ENCODE results near the gene PPP2CA. TPM values are rescaled to one million over a fixed set of nuclear protein-coding genes. Genes with fewer than 3 reads are reported as not detected.
"Not testable (repeated sequence)": the region's sequence is repeated elsewhere in the genome, so short reads cannot be mapped to it uniquely, and the experiment has no call there.

PPP2CA gene
- total RNA-seq, 1 experiment from 2014 or later: 435 TPM

- H3K9me3 ChIP-seq, H3K4me3 ChIP-seq, DNase-seq, H3K27me3 ChIP-seq: not testable (repeated sequence)
- H3K36me3 ChIP-seq: peaks cover 72% of the 10 kb centered on the region
These were observed 4.2 kb downstream of the PPP2CA start for GRCh38 chr5:134221690-134222089.

- Histone ChIP-seq H3K4me3 (no peak overlapping the region), H3K27me3 (no peaks in the 10 kb centered on the region), H3K36me3 (peaks cover 65% of the 10 kb centered on the region), H3K9me3 (peaks cover 18% of the 10 kb centered on the region)
- no peak for DNase-seq
These were observed 10.1 kb downstream of the PPP2CA start for GRCh38 chr5:134215757-134216156.

- Histone ChIP-seq H3K9me3 (peaks cover 18% of the 10 kb centered on the region), H3K36me3 (peaks cover 39% of the 10 kb centered on the region)
- not testable (repeated sequence) for H3K27me3 ChIP-seq, H3K4me3 ChIP-seq
- peak; percentile 80 for DNase-seq
These were observed 14.4 kb downstream of the PPP2CA start for GRCh38 chr5:134211263-134212031.

- no peak for DNase-seq
- Histone ChIP-seq H3K9me3 (peaks cover 18% of the 10 kb centered on the region), H3K4me3 (no peak overlapping the region), H3K36me3 (peaks cover 48% of the 10 kb centered on the region), H3K27me3 (no peaks in the 10 kb centered on the region)
These were observed 16.2 kb downstream of the PPP2CA start for GRCh38 chr5:134209477-134210245.

GRCh38 chr5:134207696-134208095 lies 18.2 kb downstream of the PPP2CA start:
- Histone ChIP-seq H3K27me3 (no peaks in the 10 kb centered on the region), H3K36me3 (peaks cover 51% of the 10 kb centered on the region), H3K9me3 (peaks cover 7% of the 10 kb centered on the region; the same call in 1 of the 2 replicates), H3K4me3 (no peak overlapping the region)
- no peak for DNase-seq

- no peak for DNase-seq
These were observed 19.2 kb downstream of the PPP2CA start for GRCh38 chr5:134206627-134207160.

GRCh38 chr5:134204575-134204974 lies 21.3 kb downstream of the PPP2CA start:
- DNase-seq: no peak
- Histone ChIP-seq H3K36me3 (peaks cover 68% of the 10 kb centered on the region), H3K27me3 (no peaks in the 10 kb centered on the region), H3K4me3 (no peak overlapping the region), H3K9me3 (no peaks in the 10 kb centered on the region)

More at GRCh38 chr5:134206627-134207160, 19.2 kb downstream of the PPP2CA start:
- no peaks in the 10 kb centered on the region for H3K9me3 ChIP-seq
- peaks cover 51% of the 10 kb centered on the region for H3K36me3 ChIP-seq
- H3K4me3 ChIP-seq: no peak overlapping the region
- no peaks in the 10 kb centered on the region for H3K27me3 ChIP-seq

- no peak overlapping the region for H3K4me3 ChIP-seq
- no peaks in the 10 kb centered on the region for H3K9me3 ChIP-seq
- H3K36me3 ChIP-seq: peaks cover 77% of the 10 kb centered on the region
- DNase-seq: no peak
- no peaks in the 10 kb centered on the region for H3K27me3 ChIP-seq
These were observed 22.2 kb downstream of the PPP2CA start for GRCh38 chr5:134203630-134204029.

- no peaks in the 10 kb centered on the region for H3K27me3 ChIP-seq
These were observed 30.2 kb downstream of the PPP2CA start for GRCh38 chr5:134195666-134196065.

GRCh38 chr5:134189031-134189430 lies 36.8 kb downstream of the PPP2CA start:
- no peaks in the 10 kb centered on the region for H3K27me3 ChIP-seq
- H3K9me3 ChIP-seq: no peaks in the 10 kb centered on the region
- DNase-seq: no peak
- no peak overlapping the region for H3K4me3 ChIP-seq
- peaks cover 22% of the 10 kb centered on the region for H3K36me3 ChIP-seq

More at GRCh38 chr5:134195666-134196065, 30.2 kb downstream of the PPP2CA start:
- Histone ChIP-seq H3K9me3 (no peaks in the 10 kb centered on the region), H3K36me3 (peaks cover 79% of the 10 kb centered on the region), H3K4me3 (no peak overlapping the region)
- no peak for DNase-seq

- no peaks in the 10 kb centered on the region for H3K27me3 ChIP-seq
- H3K4me3 ChIP-seq: no peak overlapping the region
- DNase-seq: no peak
- H3K36me3 ChIP-seq: peaks cover 14% of the 10 kb centered on the region
- H3K9me3 ChIP-seq: no peaks in the 10 kb centered on the region
These were observed 37.8 kb downstream of the PPP2CA start for GRCh38 chr5:134188092-134188491.

- Histone ChIP-seq H3K27me3 (no peaks in the 10 kb centered on the region), H3K4me3 (no peak overlapping the region), H3K36me3 (peaks cover 9% of the 10 kb centered on the region; the same call in 1 of the 2 replicates), H3K9me3 (no peaks in the 10 kb centered on the region)
- DNase-seq: peak; percentile 71
These were observed 41.4 kb downstream of the PPP2CA start for GRCh38 chr5:134184155-134185135.

- no peak for DNase-seq
- Histone ChIP-seq H3K4me3 (no peak overlapping the region), H3K27me3 (no peaks in the 10 kb centered on the region), H3K36me3 (peaks cover 9% of the 10 kb centered on the region; the same call in 1 of the 2 replicates), H3K9me3 (no peaks in the 10 kb centered on the region)
These were observed 42.4 kb downstream of the PPP2CA start for GRCh38 chr5:134183481-134183880.

GRCh38 chr5:134178096-134178419 lies 47.8 kb downstream of the PPP2CA start:
- no peaks in the 10 kb centered on the region for H3K27me3 ChIP-seq
- DNase-seq: no peak
- no peak overlapping the region; the same call in 1 of the 2 replicates for H3K4me3 ChIP-seq
- no peaks in the 10 kb centered on the region for H3K9me3 ChIP-seq
- peaks cover 16% of the 10 kb centered on the region for H3K36me3 ChIP-seq

- Histone ChIP-seq H3K4me3 (peak overlapping the region; percentile 88), H3K36me3 (peaks cover 20% of the 10 kb centered on the region), H3K9me3 (no peaks in the 10 kb centered on the region), H3K27me3 (no peaks in the 10 kb centered on the region)
- DNase-seq: peak; percentile 21
These were observed 48.3 kb downstream of the PPP2CA start for GRCh38 chr5:134177369-134178095.
